ENCODE results near the gene CCDC6.
"Not testable (repeated sequence)": the region's sequence is repeated elsewhere in the genome, so short reads cannot be mapped to it uniquely, and the experiment has no call there.

Gene CCDC6

DNA sequence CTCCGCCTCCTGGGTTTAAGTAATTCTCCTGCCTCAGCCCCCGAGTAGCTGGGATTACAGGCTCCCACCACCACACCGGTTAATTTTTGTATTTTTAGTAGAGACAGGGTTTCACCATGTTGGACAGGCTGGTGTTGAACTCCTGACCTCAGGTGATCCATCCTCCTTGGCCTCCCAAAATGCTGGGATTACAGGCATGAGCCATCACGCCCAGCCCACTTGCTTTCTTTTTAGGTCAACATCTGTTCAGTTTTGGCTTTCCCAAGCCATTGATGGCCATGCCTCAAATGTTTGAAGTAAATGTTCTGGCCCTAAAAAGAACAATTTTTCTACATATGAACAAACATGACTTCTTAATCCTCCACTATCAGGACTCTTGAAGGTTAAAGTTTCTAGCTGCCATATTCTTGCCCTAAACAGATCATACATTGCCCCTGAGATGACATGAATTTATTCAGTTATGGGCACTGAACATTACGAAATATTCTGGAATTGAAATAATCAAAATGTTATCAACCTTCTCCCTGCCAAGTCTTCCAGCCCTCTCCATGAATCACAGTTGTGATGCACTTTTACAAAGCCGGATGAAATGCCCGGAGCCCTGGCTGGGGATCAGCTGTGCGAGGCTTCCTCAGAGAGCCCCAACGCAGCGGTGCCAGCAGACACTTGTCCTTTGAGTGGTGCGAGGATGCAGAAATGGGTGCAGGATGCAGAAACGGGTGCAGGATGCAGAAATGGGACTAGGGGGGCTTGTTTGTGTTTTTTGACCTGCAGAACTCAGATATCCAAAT is 156.0 kb downstream of the CCDC6 start:
- no peak for DNase-seq

DNA sequence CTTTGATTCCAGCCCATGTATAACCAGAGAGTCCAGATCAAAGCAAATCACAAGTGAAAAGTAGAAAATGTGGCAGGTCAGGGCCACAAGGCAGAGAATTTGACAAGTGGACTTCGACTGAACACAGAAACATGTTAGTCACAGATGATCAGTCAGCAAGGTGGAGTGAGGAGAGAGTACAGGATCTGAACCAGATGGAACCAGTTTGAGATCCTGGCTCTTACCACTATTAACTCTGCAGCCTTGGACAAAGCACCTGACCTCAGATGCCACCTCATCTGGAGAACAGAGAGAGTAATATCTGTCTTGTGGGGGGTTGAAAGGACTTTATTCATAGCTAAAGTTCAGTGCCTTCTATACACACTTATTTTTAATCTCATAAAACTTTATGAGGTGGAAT is 157.5 kb downstream of the CCDC6 start:
- no peak for DNase-seq

DNA sequence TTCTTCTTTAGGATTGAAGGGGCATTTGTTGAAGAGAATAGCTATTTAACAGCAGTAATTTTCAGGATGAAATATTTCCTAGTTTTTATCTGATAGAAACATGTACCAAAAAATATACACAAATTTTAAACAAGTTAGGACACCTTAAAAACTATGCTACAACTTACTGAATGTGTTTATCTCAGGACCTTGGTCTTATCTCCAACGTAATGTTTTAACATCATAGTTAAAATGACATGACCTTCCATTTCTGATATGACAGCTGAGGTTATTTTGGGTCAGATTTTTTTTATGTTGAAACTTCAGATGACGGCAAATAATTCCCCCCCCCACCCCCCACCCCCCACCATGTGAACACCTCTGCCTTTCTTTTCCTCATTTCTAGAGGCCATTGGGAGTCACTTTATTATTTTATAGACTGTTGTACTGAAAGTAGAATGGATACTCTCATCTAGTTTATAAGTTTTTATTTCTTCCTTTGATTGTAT is 161.1 kb downstream of the CCDC6 start:
- no peak for DNase-seq

DNA sequence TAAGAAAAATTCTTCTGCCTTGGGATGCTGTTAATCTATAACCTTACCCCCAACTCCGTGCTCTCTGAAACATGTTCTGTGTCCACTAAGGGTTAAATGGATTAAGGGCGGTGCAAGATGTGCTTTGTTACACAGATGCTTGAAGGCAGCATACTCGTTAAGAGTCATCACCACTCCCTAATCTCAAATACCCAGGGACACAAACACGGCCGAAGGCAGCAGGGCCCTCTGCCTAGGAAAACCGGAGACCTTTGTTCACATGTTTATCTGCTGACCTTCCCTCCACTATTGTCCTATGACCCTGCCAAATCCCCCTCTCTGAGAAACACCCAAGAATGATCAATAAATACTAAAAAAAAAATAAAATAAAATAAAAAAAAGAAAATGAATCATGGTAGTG is 161.6 kb downstream of the CCDC6 start:
- DNase-seq = not testable (repeated sequence)

DNA sequence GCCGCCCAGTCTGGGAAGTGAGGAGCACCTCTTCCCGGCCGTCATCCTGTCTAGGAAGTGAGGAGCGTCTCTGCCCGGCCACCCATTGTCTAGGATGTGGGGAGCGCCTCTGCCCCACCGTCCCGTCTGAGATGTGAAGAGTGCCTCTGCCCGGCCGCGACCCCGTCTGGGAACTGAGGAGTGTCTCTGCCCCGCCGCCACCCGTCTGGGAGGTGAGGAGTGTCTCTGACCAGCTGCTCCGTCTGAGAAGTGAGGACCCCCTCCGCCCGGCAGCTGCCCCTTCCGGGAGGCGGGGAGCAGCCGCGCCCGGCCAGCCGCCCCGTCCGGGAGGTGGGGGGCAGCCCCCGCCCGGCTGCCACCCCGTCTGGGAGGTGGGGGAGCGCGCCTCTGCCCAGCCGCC is 162.2 kb downstream of the CCDC6 start:
- not testable (repeated sequence) for DNase-seq

DNA sequence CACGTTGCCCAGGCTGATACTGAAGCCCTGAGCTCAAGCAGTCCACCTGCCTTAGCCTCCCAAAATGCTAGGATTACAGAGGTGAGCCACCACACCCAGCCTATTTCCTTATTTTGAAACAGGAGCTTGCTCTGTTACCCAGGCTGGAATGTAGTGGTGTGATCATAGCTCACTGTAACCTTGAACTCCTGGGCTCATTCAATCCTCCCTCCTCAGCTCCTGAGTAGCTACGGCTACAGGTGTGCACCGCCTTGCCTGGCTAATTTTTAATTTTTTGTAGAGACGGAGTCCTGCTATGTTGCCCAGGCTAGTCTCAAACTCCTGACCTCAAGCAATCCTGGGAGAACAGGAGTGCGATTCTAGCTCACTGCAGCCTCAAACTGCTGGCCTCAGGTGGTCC is 164.8 kb downstream of the CCDC6 start:
- no peak for DNase-seq

DNA sequence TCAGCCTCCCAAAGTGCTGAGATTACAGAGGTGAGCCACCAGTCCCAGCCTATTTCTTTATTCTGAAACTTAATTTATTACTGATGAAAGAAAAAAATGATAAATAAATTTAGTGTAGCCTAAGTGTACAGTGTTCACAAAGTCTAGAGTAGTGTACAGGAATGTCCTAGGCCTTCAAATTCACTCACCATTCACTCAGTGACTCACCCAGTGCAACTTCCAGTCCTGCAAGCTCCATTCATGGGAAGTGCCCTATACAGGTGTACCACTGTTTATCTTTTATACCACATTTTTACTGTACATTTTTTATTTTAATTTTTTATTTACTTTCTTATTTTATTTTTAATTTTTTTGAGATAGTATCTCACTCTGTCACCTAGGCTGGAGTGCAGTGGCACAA is 165.3 kb downstream of the CCDC6 start:
- DNase-seq = no peak

All from activated CD4-positive, alpha-beta T cell treated with anti-CD3 and anti-CD28 coated beads, Interleukin-2, amount 50 U/mL, for 1 hour (primary cell).